Activated CD8-positive, alpha-beta memory T cell treated with anti-CD3 and anti-CD28 coated beads, Interleukin-2, amount 50 U/mL, for 48 hours (primary cell): ENCODE measurements around the gene KRT13.
"Not testable (repeated sequence)": the region's sequence is repeated elsewhere in the genome, so short reads cannot be mapped to it uniquely, and the experiment has no call there.

Source experiments
- DNase-seq: peaks from one replicate; pipeline ENCODE4 v3.0.0-alpha.2; 2020

KRT13 gene

GRCh38 chr17:41505007-41505808 lies at the start of gene KRT13:
Gene KRT13, minus strand, starts transcription at chr17:41505612. Its CDS starts 62 bp downstream, at chr17:41505550.
- no peak for DNase-seq

- no peak for DNase-seq
Measured at GRCh38 chr17:41553987-41554680, 48.7 kb upstream of the KRT13 start.

- DNase-seq = no peak
Measured at GRCh38 chr17:41553176-41553575, 47.8 kb upstream of the KRT13 start.

GRCh38 chr17:41552455-41552854 lies 47.0 kb upstream of the KRT13 start:
- DNase-seq = no peak

GRCh38 chr17:41551365-41551764 lies 46.0 kb upstream of the KRT13 start:
- DNase-seq = no peak

- no peak for DNase-seq
Measured at GRCh38 chr17:41549596-41550039, 44.2 kb upstream of the KRT13 start.

GRCh38 chr17:41548844-41549595 lies 43.6 kb upstream of the KRT13 start:
- DNase-seq = peak; percentile 89

GRCh38 chr17:41547921-41548843 lies 42.8 kb upstream of the KRT13 start:
- peak; percentile 83 for DNase-seq

- DNase-seq = no peak
Measured at GRCh38 chr17:41547378-41547841, 42.0 kb upstream of the KRT13 start.

GRCh38 chr17:41546819-41547218 lies 41.4 kb upstream of the KRT13 start:
- DNase-seq = no peak

- no peak for DNase-seq
Measured at GRCh38 chr17:41545829-41546410, 40.5 kb upstream of the KRT13 start.

GRCh38 chr17:41544935-41545334 lies 39.5 kb upstream of the KRT13 start:
- no peak for DNase-seq

GRCh38 chr17:41544491-41544892 lies 39.1 kb upstream of the KRT13 start:
- DNase-seq = no peak

GRCh38 chr17:41542786-41543185 lies 37.4 kb upstream of the KRT13 start:
- not testable (repeated sequence) for DNase-seq

GRCh38 chr17:41542357-41542756 lies 36.9 kb upstream of the KRT13 start:
- no peak for DNase-seq

GRCh38 chr17:41540921-41541625 lies 35.7 kb upstream of the KRT13 start:
- DNase-seq = no peak

GRCh38 chr17:41539979-41540701 lies 34.7 kb upstream of the KRT13 start:
- no peak for DNase-seq

- DNase-seq = no peak
Measured at GRCh38 chr17:41539071-41539492, 33.7 kb upstream of the KRT13 start.

- DNase-seq = no peak
Measured at GRCh38 chr17:41538565-41538991, 33.2 kb upstream of the KRT13 start.

GRCh38 chr17:41537990-41538389 lies 32.6 kb upstream of the KRT13 start:
- DNase-seq = no peak
